ENCODE data around the gene TMEM143.

TMEM143 gene

DNA sequence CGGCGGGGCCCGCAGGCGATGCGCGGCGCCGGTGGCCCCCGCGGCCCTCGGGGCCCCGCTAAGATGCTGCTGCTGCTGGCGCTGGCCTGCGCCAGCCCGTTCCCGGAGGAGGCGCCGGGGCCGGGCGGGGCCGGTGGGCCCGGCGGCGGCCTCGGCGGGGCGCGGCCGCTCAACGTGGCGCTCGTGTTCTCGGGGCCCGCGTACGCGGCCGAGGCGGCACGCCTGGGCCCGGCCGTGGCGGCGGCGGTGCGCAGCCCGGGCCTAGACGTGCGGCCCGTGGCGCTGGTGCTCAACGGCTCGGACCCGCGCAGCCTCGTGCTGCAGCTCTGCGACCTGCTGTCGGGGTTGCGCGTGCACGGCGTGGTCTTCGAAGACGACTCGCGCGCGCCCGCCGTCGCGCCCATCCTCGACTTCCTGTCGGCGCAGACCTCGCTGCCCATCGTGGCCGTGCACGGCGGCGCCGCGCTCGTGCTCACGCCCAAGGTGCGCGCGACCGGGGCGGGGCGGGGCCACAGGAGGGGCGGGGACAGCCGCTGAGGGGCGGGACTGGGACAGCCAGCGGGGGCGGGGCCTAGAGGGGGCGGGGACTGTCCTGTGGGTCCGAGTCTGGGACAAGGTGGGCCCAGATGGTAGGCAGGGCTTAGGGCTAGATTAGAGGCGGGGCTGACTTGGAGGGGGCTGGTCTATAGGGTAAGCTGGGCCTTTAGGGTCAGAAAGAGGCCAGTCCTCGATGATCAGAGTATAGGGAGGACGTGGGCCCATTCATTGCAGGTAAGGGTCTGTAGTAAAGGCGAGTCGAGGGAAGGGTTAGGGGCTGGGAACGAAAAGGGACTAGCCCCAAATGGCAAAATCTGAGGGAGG is 34.9 kb upstream of the TMEM143 start:
- TF ChIP-seq, protein P1, sequence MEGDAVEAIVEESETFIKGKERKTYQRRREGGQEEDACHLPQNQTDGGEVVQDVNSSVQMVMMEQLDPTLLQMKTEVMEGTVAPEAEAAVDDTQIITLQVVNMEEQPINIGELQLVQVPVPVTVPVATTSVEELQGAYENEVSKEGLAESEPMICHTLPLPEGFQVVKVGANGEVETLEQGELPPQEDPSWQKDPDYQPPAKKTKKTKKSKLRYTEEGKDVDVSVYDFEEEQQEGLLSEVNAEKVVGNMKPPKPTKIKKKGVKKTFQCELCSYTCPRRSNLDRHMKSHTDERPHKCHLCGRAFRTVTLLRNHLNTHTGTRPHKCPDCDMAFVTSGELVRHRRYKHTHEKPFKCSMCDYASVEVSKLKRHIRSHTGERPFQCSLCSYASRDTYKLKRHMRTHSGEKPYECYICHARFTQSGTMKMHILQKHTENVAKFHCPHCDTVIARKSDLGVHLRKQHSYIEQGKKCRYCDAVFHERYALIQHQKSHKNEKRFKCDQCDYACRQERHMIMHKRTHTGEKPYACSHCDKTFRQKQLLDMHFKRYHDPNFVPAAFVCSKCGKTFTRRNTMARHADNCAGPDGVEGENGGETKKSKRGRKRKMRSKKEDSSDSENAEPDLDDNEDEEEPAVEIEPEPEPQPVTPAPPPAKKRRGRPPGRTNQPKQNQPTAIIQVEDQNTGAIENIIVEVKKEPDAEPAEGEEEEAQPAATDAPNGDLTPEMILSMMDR (IDR thresholded peaks at IDR 0.05; ENCODE audit: extremely low read depth, insufficient read depth, missing control alignments): no peak
- in situ Hi-C loops (cut with MboI; ENCODE audit: low pct_unique_long_range_greater_than_20kb, low sequenced_read_pairs, unreplicated experiment): no loop called here
- DNase-seq (ENCODE audit: low spot score): peak; percentile 94

DNA sequence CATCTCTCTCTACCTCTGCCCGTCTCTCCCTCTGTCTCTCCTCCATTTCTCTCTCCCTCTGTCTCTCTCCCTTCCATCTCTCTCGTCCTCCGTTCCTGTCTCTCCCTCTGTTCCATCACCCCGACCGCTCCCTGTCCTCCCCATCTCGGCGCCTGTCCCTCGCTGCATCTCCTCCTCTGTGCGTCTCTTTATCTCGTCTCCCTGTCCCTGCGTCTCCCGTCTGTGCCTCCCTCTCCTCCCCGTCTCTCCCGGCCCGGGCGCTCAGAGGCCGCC is 34.3 kb upstream of the TMEM143 start:
- in situ Hi-C loops (cut with MboI; ENCODE audit: low pct_unique_long_range_greater_than_20kb, low sequenced_read_pairs, unreplicated experiment): no loop called here
- DNase-seq (ENCODE audit: low spot score): no peak
- TF ChIP-seq, protein P1 (IDR thresholded peaks at IDR 0.05; ENCODE audit: extremely low read depth, insufficient read depth, missing control alignments): no peak

DNA sequence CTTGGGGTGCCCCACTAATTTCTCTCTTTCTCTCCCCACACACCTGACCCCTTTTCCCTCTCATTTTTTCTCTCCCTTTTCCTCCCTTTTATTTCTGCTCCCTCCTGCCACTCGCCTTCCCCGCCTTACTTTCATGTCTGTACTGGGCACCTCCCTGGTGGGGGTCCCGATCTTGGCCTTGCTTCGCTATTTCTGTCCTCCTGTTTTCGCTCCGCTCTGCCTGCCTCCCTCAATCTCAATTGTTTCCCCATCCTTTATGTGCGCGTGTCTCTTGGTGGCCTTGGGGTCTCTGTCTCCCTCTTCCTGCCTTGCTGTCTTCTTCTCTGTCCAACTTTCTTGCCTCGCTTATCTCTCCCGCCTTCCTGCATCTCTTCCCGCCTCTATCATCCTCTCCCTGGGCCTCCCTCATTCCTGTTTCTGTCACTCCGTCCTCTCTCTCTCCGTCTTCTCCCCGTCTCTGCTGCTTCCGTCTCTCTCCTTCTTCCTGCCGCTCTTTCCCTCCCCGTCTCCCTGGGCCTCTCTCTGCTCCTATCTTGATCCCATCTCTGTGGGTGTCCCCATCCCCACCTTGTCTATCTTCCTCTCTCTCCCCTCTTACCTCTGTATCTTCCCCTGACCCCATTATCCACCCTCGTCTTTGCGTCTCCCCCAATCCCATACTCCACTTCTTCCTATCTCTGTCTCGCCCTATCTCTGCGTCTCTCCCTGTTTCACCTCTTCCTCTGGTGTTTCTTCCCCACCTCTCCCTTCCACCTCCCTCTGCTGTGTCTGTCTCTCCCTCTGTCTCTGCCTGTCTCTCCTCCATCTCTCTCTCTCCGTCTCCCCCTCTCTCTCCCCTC is 33.7 kb upstream of the TMEM143 start:
- no peak for DNase-seq (ENCODE audit: low spot score)

DNA sequence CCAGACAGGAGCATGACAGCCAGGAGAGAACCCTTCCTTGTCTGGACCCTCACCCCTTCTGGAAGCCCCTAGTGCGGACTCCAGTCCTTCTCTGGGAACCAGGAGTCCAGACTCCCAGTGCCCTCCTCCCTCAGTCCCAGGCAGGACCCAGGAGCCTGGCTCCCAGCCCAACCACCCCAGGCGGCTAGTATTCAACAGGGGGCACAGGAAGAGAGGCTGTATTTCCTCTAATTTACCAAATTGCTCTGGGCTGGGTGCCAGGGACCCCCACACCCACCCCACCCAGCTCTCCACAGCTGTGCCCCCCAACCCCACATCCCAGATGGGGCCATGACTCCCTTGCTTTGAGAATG is 33.1 kb upstream of the TMEM143 start:
- in situ Hi-C loops (cut with MboI; ENCODE audit: low pct_unique_long_range_greater_than_20kb, low sequenced_read_pairs, unreplicated experiment): no loop called here

More for the DNA sequence above, 33.7 kb upstream of the TMEM143 start:
- in situ Hi-C loops (cut with MboI; ENCODE audit: low pct_unique_long_range_greater_than_20kb, low sequenced_read_pairs, unreplicated experiment): no loop called here
- TF ChIP-seq, protein P1 (IDR thresholded peaks at IDR 0.05; ENCODE audit: extremely low read depth, insufficient read depth, missing control alignments): no peak

DNA sequence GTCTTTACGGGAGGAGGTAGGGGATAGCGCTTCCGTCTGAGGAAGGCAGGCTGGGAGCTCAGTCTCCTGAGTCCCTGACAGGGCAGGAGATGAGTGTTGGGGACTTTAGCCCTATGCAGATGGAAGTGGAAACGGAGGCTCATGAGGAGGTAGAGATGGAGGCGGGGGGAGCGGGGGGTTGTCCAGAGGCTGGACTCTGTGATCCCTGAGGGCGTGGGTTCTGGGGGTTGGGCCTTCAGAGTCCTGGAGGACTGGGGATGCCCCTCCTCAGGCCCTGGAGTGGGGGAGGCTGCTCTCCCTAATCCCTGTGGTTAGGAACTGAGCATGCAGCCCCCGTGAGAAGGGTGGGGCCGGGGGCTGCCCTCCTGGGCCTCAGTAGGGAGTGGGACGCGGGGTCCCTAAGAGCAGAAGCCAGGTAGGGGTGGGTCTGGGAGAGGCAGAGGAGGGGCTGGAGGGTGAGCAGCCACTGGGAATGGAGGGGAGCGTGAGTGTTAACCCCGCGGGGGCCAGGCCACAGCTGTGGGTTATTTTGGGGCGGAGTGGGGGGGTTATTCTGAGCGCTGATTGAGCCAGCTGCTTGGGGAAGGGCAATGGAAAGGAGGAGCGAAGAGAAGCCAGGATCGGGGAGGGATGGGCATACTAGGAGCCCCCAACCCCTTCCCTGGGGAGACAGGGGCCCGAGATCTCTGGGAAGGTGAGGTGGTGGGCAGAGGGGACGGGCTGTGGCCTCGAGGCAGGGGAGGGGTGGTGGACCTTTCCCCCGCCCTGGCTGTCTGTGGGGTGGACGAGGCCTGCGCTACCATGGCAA is 32.5 kb upstream of the TMEM143 start:
- TF ChIP-seq, protein P1 (IDR thresholded peaks at IDR 0.05; ENCODE audit: extremely low read depth, insufficient read depth, missing control alignments): no peak
- in situ Hi-C loops (cut with MboI; ENCODE audit: low pct_unique_long_range_greater_than_20kb, low sequenced_read_pairs, unreplicated experiment): no loop called here
- DNase-seq (ENCODE audit: low spot score): no peak

More for the DNA sequence above, 33.1 kb upstream of the TMEM143 start:
- TF ChIP-seq, protein P1 (IDR thresholded peaks at IDR 0.05; ENCODE audit: extremely low read depth, insufficient read depth, missing control alignments): no peak
- DNase-seq (ENCODE audit: low spot score): no peak

DNA sequence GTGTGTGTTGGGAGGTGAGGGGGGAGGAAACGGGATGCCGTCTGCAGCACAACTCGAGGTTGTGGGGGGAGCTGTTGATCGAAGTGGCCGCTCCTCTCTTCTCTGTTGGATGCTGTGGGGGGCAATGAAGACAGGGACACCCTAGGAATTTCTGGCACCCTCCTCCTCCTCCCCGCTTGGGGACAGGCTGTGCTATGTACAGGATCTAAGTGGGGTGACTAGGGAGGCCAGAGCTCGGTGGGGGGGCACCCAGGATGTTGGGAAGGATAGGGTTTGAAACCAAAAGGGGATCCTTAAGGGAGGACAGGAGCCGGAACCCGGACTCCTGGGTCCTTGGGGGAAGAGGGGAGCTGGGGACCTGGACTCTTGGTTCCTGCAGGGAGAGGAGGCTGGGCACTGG is 31.8 kb upstream of the TMEM143 start:
- TF ChIP-seq, protein P1 (IDR thresholded peaks at IDR 0.05; ENCODE audit: extremely low read depth, insufficient read depth, missing control alignments): no peak
- DNase-seq (ENCODE audit: low spot score): no peak
- in situ Hi-C loops (cut with MboI; ENCODE audit: low pct_unique_long_range_greater_than_20kb, low sequenced_read_pairs, unreplicated experiment): no loop called here
